UCSD-AML1 (cell line): ENCODE measurements around the gene SLC6A15.

Source experiments
- DNase-seq: peaks from one replicate; lab custom pipeline; 2025; ENCODE audit not compliant: unreplicated experiment; lab: John Stamatoyannopoulos, UW

Gene SLC6A15

DNA sequence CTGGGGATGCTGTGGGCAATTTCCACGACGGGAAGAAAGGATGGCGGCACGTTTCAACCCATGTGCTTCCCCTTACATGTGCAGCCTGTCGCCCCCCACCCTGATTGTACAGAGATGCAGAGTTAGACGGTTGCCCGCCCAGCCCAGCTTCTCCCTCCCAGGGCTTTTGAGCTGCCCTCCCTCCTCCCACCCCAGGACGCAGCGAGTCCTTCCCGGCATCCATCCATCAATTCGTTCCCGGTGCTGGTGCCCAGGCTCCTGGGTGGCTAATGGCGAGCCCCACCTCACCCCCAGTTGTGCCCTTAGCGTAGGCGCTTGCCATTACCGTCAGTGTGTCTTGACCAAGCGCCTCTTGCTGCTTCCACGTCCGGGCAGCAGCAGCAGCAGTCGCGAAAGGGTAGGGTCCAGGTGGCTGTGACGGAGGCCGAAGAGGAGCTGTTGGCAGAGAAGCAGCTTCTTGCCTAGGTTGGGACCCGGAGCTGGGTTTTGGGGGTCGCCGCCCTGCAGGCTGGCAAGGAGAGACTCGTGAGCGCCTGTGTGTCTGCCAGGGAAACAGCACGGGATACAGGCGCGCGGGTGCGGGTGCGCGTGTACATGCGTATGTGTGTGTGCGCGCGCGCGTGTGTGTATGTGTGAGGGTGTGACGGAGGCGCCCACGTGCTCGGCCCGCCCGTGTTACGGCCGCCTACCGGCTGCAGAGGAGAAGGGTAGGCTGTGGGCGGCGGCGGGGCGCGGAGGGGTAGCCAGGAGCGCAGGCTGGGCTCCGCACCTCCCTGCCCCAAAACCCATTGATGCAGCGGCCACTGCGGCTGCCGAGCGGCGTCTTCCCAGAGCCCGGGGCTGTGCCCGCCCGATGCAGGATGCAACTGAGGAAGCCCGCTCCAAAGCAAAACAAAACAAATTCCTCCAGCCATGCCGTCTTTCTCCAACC is at the start of gene SLC6A15:
Gene SLC6A15 (minus strand): TSS at position 602 of the 931 bp plus-strand sequence. CDS start 20,679 bp downstream, outside the sequence.
- no peak for DNase-seq

DNA sequence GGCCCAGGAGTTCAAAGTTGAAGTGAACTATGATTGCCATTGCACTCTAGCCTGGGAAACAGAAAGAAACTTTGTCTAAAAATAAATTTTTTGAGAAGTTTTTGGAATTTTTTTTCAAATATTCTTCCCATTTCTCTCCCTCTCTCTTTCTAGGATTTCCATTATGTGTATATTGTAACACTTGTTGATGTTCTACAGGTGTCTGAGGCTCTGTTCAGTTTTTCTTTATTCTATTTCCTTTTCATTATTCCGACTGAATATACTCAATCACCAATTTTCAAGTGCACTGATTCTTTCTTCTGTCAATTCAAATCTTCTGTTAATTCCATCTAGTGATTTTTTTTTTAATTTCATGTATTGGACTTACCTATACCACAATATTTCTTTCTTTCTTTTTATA is 48.3 kb upstream of the SLC6A15 start:
- DNase-seq = no peak

- no peak for DNase-seq
Measured at GRCh38 chr12:84955298-84955697, 42.7 kb upstream of the SLC6A15 start.

DNA sequence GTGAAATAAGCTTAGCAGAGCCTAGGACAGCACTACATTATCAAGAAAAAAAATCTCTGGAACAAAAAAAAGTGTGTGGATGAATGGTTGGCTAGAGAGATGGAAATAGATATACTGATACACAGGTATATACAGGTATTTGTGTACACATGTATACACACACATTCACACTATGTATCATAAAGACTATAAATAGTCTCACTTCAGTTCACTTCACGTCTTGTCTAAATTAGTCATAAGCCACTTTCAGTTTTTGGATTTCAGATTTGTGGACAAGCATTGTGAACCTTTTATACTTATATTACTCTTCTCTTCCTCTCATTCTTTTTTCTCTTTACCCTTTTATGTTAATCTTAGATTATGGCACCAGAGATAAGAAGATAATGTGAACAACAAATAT is 41.8 kb upstream of the SLC6A15 start:
- no peak for DNase-seq

GRCh38 chr12:84950971-84951546 is 38.5 kb upstream of the SLC6A15 start:
- no peak for DNase-seq

GRCh38 chr12:84946753-84947152 is 34.2 kb upstream of the SLC6A15 start:
- no peak for DNase-seq

GRCh38 chr12:84937415-84937814 is 24.8 kb upstream of the SLC6A15 start:
- DNase-seq = no peak

DNA sequence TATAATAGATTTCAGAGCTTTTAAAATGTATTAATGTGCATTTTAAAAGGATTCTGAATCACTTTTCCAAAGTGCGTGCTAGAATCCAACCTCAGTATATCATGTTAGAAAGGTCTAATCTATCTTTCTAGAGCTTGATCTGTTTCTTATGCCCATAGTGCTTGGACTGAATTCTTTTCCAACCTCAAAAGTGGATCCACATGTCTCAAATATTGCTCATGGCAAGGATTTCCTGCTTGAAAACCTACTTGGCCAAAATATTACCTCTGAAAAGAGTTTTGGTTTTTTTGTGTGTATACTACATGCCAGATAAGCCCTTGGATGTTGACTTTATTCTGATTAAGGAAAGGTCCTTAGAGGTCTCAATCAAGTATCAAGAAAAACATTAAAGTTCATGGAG is 16.9 kb upstream of the SLC6A15 start:
- DNase-seq = no peak

- no peak for DNase-seq
Measured at GRCh38 chr12:84924981-84925380, 12.4 kb upstream of the SLC6A15 start.

DNA sequence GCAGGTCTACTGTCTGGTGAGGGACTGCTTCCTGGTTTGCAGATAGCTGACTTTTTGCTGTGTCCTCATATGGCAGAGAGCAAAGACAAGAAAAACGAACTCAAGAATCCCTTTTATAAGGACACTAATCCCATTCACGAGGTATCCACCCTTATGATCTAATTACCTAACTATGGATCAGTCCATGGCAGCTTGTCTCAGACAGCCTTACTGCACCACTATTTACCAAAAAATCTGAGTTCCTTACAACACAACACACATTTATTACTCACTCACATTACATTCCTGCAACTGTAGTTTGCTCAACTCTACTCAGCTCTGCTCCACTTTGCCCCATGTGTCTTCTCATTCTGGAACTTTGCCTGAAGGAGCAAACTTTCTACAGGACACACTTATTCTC is 10.1 kb upstream of the SLC6A15 start:
- DNase-seq = no peak

DNA sequence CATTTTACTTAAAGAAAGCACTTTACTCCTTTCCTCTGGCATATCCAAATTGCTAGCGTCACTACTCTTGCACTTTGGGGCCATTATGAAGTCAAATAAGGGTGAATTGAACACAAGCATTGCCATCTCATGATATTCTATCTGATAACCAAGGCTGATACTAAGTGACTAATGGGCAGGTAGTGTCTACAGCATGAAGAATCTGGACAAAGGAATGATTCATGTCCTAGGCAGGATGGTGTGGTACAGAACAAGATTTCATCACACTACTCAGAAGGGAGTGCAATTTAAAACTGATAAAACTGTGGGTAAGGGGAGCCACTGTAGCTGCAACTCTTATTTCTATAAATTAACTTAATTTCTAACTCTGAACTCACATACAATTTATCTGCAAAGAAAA is 7.7 kb upstream of the SLC6A15 start:
- no peak for DNase-seq

- DNase-seq = no peak
Measured at GRCh38 chr12:84919271-84919670, 6.7 kb upstream of the SLC6A15 start.

DNA sequence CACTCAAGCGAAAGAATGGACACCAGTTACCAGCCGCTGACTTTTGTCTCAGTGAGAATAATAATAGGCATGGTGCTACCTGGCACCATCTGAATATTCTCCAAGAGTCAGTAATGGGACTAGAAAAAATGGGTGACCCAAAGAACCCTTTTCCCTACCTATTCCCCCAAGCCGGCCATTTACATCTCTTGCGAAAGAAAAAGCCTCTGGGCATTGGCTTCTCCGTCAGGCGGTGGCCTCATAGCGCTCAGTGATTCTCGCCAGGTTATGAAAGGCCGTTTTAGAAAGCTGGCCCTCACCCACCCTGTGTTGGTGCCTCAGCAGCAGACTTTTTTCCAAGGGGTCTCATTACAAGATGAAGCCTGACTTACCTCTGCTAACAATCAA is 523 bp upstream of the SLC6A15 start:
- DNase-seq = no peak

DNA sequence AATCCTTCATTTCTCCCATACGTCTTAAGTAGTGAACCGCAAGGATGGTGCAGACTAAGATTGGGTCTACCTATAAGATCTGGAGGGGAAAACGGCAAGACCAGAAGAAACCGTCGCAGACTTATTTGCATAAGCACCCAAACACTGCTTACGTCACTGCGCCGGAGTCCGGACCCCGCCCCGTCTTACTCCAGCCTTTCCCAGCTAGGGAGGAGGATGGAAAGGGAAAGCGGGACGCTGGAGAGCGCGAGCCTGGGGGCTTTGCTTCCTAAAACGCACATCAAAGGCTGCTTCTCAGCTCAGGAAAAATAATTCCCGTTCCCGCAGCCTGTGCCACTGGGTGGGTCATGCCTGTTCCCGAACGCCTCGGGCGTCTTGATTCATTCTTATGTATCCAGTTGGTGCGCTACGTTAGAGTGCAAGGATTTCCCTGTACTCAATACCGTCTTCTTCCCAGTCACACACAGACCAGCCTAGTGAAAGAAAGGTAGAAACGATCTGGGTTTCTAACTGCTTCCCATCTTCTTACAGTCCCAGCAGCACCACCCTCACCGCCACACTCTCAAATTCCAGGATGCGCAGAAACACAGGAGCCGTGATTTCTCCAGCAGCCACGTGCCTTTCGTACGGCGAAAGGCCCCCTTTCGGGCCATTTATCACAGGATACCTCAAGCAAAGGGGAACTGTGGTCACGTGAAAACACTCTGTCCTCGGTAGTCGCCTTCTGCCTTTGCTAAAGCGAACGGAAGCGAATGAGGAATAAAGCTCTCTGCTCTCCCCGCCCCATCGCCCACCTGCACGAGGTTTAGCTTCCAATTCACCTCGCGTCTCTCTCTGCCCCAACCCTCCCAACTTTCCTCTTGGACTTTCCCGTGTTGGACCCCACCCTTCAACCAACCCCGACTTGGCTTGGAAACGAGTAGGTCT is 1.1 kb downstream of the SLC6A15 start:
- DNase-seq = peak; percentile 5

DNA sequence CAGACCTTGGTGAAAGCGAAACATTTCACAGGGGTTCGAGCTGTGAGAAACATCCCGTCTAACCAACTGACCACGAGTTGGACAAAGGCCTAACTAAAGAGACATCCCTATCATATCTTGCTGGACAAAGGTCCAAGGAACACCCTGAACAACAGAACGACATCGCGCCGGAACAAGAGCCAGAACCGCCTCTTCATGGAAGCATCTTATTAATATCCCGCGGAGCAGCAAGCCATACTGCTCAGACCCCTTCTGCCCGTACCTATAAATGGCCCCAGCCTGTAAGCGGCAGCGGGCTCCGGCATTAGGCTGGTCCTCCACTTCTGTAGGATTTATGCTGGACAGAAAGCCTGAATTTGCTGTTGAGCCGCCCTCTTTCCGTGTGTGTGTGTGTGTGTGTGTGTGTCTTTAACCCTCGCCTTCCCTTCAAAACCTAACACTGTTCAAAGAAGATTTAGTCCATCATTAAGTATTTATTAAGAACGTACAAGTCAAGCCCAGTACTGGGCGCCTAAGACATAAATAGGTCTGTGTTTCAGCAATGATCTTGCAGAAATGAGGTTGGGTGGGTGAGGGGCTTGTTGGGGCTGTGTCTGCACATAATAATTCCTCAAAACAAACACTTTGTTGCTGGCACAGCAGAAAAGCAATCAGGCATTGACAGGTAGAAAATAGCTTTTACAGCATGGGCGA is 1.9 kb downstream of the SLC6A15 start:
- no peak for DNase-seq

GRCh38 chr12:84904051-84904450 is 8.5 kb downstream of the SLC6A15 start:
- no peak for DNase-seq

GRCh38 chr12:84891106-84891838 is 21.3 kb downstream of the SLC6A15 start:
- DNase-seq = no peak

DNA sequence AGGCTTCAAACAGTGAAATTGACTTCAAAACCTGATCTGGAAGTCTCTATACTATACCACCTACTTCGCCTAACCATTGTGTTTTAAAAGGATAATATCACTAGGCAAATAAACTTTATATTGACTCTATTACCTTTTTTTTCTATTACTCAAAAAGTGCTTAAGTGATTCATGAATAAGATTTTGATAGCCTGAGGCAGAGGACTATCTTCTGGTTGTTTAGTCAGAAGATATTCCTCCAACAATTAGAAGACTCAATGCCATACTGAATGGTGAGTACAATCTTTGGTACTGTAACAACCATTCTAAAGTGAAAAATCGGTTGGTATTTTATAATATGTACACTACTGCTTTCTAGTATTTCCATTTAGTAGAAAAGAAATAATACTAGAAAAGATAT is 22.8 kb downstream of the SLC6A15 start:
- no peak for DNase-seq

GRCh38 chr12:84888861-84889260 is 23.7 kb downstream of the SLC6A15 start:
- no peak for DNase-seq

- peak; percentile 2 for DNase-seq
Measured at GRCh38 chr12:84877340-84877739, 35.3 kb downstream of the SLC6A15 start.
